Measurements from ENCODE around the gene CMTM7. TPM values are rescaled to one million over a fixed set of nuclear protein-coding genes. Genes with fewer than 3 reads are reported as not detected.

CMTM7 gene
- total and polyA plus RNA-seq, 2 of the 8 experiments (the other 6 are each of a cell fraction or from before 2014, with no cell fraction given) = 33.3 to 65.8 TPM

GRCh38 chr3:32448686-32449474 lies 57.2 kb downstream of the CMTM7 start (continued):
- no peak for TF ChIP-seq SIRT6 (IDR thresholded peaks at IDR 0.05; ENCODE audit: low read length)
- TF ChIP-seq GTF2F1 (IDR thresholded peaks at IDR 0.05; ENCODE audit: borderline replicate concordance, low read depth, low read length) = no peak
- no peak for TF ChIP-seq CBX5 (IDR thresholded peaks at IDR 0.05; ENCODE audit: low read depth, low read length)
- TF ChIP-seq POLR2A (IDR thresholded peaks at IDR 0.05; ENCODE audit: control extremely low read depth in 1 of 2, low read depth in 2 of 2, low read length in 2 of 2) = no peak
- no peak for TF ChIP-seq NRF1 (IDR thresholded peaks at IDR 0.05; ENCODE audit: low read depth, low read length)
